GM12891 (cell line): ENCODE data around the gene SLC7A6.

Experiments
- PAX5 ChIP-seq: IDR thresholded peaks from 2 replicates; pipeline ENCODE4 v1.6.1; 2011; ENCODE audit warnings: low read length, moderate library complexity, mild to moderate bottlenecking; ENCODE audit not compliant: insufficient read depth, severe bottlenecking
- POLR2A ChIP-seq: IDR thresholded peaks from 2 replicates; pipeline ENCODE4 v1.6.1; 2011; ENCODE audit warnings: low read depth, low read length, control low read depth
- POLR2AphosphoS5 ChIP-seq: IDR thresholded peaks from 2 replicates; pipeline ENCODE4 v1.6.1; 2011; ENCODE audit warnings: low read depth, low read length, control low read depth
- POU2F2 ChIP-seq: IDR thresholded peaks from 2 replicates; pipeline ENCODE4 v1.6.1; 2011; ENCODE audit warnings: low read depth, mild to moderate bottlenecking, control low read depth, low read length, moderate library complexity
- SPI1 ChIP-seq: IDR thresholded peaks from 2 replicates; pipeline ENCODE4 v1.6.1; 2011; ENCODE audit warnings: low read depth, low read length, control low read depth
- TAF1 ChIP-seq: IDR thresholded peaks from 2 replicates; pipeline ENCODE4 v1.6.1; 2011; ENCODE audit warnings: low read depth, low read length, control low read depth

- no peak for TF ChIP-seq POLR2AphosphoS5
- no peak for TF ChIP-seq POLR2A
- no peak for TF ChIP-seq SPI1
- no peak for TF ChIP-seq POU2F2
- no peak for TF ChIP-seq TAF1
- no peak for TF ChIP-seq PAX5
These were observed 29.0 kb upstream of the SLC7A6 start for GRCh38 chr16:68235108-68235886.
